ENCODE measurements around the gene CDX2.
A peak's percentile ranks its signal among the peaks of the same experiment; 100 is the strongest.
"Not testable (repeated sequence)": the region's sequence is repeated elsewhere in the genome, so short reads cannot be mapped to it uniquely, and the experiment has no call there.

Gene CDX2

GRCh38 chr13:27969082-27969865, at the start of gene CDX2:
Gene CDX2 (minus strand): TSS chr13:27969315. CDS start chr13:27969006, 309 bp downstream.
- DNase-seq = no peak

GRCh38 chr13:28014301-28014700, 45.2 kb upstream of the CDX2 start:
- no peak for DNase-seq

- DNase-seq = no peak
Measured at GRCh38 chr13:28013482-28013881, 44.4 kb upstream of the CDX2 start.

- DNase-seq = no peak
Measured at GRCh38 chr13:28012896-28013295, 43.8 kb upstream of the CDX2 start.

- no peak for DNase-seq
Measured at GRCh38 chr13:28012383-28012782, 43.3 kb upstream of the CDX2 start.

GRCh38 chr13:28010046-28010445, 40.9 kb upstream of the CDX2 start:
- no peak for DNase-seq

- not testable (repeated sequence) for DNase-seq
Measured at GRCh38 chr13:28005016-28005415, 35.9 kb upstream of the CDX2 start.

- DNase-seq = no peak
Measured at GRCh38 chr13:28002886-28003698, 34.0 kb upstream of the CDX2 start.

GRCh38 chr13:28001837-28002473, 32.8 kb upstream of the CDX2 start:
- DNase-seq = no peak

- no peak for DNase-seq
Measured at GRCh38 chr13:28001049-28001448, 31.9 kb upstream of the CDX2 start.

- no peak for DNase-seq
Measured at GRCh38 chr13:28000567-28000966, 31.5 kb upstream of the CDX2 start.

- peak; percentile 79 for DNase-seq
Measured at GRCh38 chr13:27997904-27998522, 28.9 kb upstream of the CDX2 start.

- no peak for DNase-seq
Measured at GRCh38 chr13:27991881-27992280, 22.8 kb upstream of the CDX2 start.

GRCh38 chr13:27988520-27988919, 19.4 kb upstream of the CDX2 start, which contains the start of gene URAD:
Gene URAD (minus strand): TSS chr13:27988693. CDS start chr13:27988637, 56 bp downstream.
- DNase-seq = no peak

- DNase-seq = no peak
Measured at GRCh38 chr13:27985600-27985999, 16.5 kb upstream of the CDX2 start.

- DNase-seq = no peak
Measured at GRCh38 chr13:27982361-27982760, 13.2 kb upstream of the CDX2 start.

GRCh38 chr13:27981006-27981708, 12.0 kb upstream of the CDX2 start:
- DNase-seq = no peak

- no peak for DNase-seq
Measured at GRCh38 chr13:27980280-27980998, 11.3 kb upstream of the CDX2 start.

GRCh38 chr13:27979765-27980279, 10.7 kb upstream of the CDX2 start:
- no peak for DNase-seq

GRCh38 chr13:27979001-27979643, 10.0 kb upstream of the CDX2 start:
- DNase-seq = no peak
